Endothelial cell of umbilical vein (primary cell): ENCODE data around the gene LGI1. TPM values are rescaled to one million over a fixed set of nuclear protein-coding genes. Genes with fewer than 3 reads are reported as not detected.

ENCODE experiments used
- BruUV-seq: library from RNA; stranded (reverse); fragments of 400-500 nt; replicated peaks from 2 replicates; lab custom pipeline; 2021; lab: Mats Ljungman, UMichigan
- CTCF ChIA-PET: fragments of 300-600, 350-600 bp; sonication (Branson Sonifier 250); formaldehyde crosslinking; loops from one replicate; lab custom pipeline; 2021; ENCODE audit warnings: antibody characterized with exemption, inconsistent platforms; lab: Charles Lee
- POLR2A ChIA-PET: fragments of 300-600, 350-600 bp; sonication (Branson Sonifier 250); formaldehyde crosslinking; loops from one replicate; lab custom pipeline; 2021; ENCODE audit warnings: antibody characterized with exemption, inconsistent platforms; lab: Charles Lee
- DNase-seq: peaks from one replicate; pipeline ENCODE4 v3.0.0-alpha.2; 2011; ENCODE audit warnings: low read depth, low spot score
- FAIRE-seq: peaks from 2 replicates; lab custom pipeline; 2011; peaks lifted over from hg19 to GRCh38; lab: Jason Lieb, UNC
- H2AFZ ChIP-seq: 2 replicates; pipeline ENCODE4 v1.6.0; 2012; ENCODE audit warnings: low read depth, low read length, control low read depth, inconsistent platforms
- H3K27ac ChIP-seq: 2 replicates; pipeline ENCODE4 v1.5.1; 2011; ENCODE audit warnings: low read depth, mild to moderate bottlenecking, control low read depth, low read length, moderate library complexity; ENCODE audit not compliant: insufficient read depth
- H3K27me3 ChIP-seq, 2 experiments: 2 replicates each; pipeline versions ENCODE4 v1.6.0 to v1.6.1; 2011; ENCODE audit warnings: low read length in 2 of 2, mixed read lengths in 1 of 2; ENCODE audit not compliant: control insufficient read depth in 2 of 2, insufficient read depth in 2 of 2
- H3K36me3 ChIP-seq, 2 experiments: 2 replicates in 1 of 2; 3 replicates in 1 of 2; pipeline ENCODE4 v1.5.1; 2011; ENCODE audit warnings: low read length in 2 of 2, mild to moderate bottlenecking in 1 of 2, moderate library complexity in 1 of 2; ENCODE audit not compliant: control insufficient read depth in 2 of 2, insufficient read depth in 2 of 2; ENCODE audit errors: extremely low read depth in 1 of 2
- H3K4me1 ChIP-seq: 3 replicates; pipeline ENCODE4 v1.5.1; 2011; ENCODE audit warnings: mild to moderate bottlenecking, low read length; ENCODE audit not compliant: control insufficient read depth, insufficient read depth; ENCODE audit errors: extremely low read depth
- H3K4me2 ChIP-seq: 2 replicates; pipeline ENCODE4 v1.6.1; 2011; ENCODE audit warnings: low read length, control low read depth, mixed read lengths; ENCODE audit not compliant: insufficient read depth
- H3K4me3 ChIP-seq, 3 experiments: fragments of 200-600 bp in 1 of 3; sonication (generic), shearing (Covaris generic) in 1 of 3; replicated peaks in 1 of 3; 2 replicates each; pipeline ENCODE4 v1.5.1; 2011 to 2016; ENCODE audit warnings: control low read depth in 3 of 3, low read length in 3 of 3, mild to moderate bottlenecking in 2 of 3, inconsistent platforms in 1 of 3, low read depth in 1 of 3, moderate library complexity in 1 of 3; ENCODE audit not compliant: insufficient read depth in 1 of 3
- H3K79me2 ChIP-seq: 2 replicates; pipeline ENCODE4 v1.6.0; 2012; ENCODE audit warnings: low read length, inconsistent platforms; ENCODE audit not compliant: control insufficient read depth, insufficient read depth
- H3K9ac ChIP-seq: replicated peaks from 2 replicates; pipeline ENCODE3; 2011; ENCODE audit warnings: low read length, control low read depth; ENCODE audit not compliant: insufficient read depth; ENCODE audit errors: extremely low read depth
- H3K9me1 ChIP-seq: replicated peaks from 3 replicates; pipeline ENCODE4 v1.6.0; 2011; ENCODE audit warnings: mild to moderate bottlenecking, low read length; ENCODE audit not compliant: control insufficient read depth, insufficient read depth; ENCODE audit errors: extremely low read depth
- H3K9me3 ChIP-seq: replicated peaks from 2 replicates; pipeline ENCODE4 v1.5.1; 2012; ENCODE audit warnings: low read length, inconsistent platforms; ENCODE audit not compliant: control insufficient read depth, insufficient read depth
- H4K20me1 ChIP-seq: replicated peaks from 2 replicates; pipeline ENCODE3; 2011; ENCODE audit warnings: mild to moderate bottlenecking, low read length; ENCODE audit not compliant: control insufficient read depth, insufficient read depth; ENCODE audit errors: extremely low read depth
- EZH2 ChIP-seq: IDR thresholded peaks from 2 replicates; pipeline ENCODE4 v1.6.1; 2012; ENCODE audit warnings: borderline replicate concordance, low read depth, mild to moderate bottlenecking, moderate library complexity, low read length, inconsistent platforms; ENCODE audit not compliant: severe bottlenecking
- FOS ChIP-seq: IDR thresholded peaks from 2 replicates; pipeline ENCODE4 v1.6.1; 2011; ENCODE audit warnings: mild to moderate bottlenecking, low read length, moderate library complexity, borderline replicate concordance; ENCODE audit not compliant: insufficient read depth
- MYC ChIP-seq: IDR thresholded peaks from one replicate; pipeline ENCODE4 v1.6.1; 2011; ENCODE audit warnings: mild to moderate bottlenecking, low read depth, low read length
- POLR2A ChIP-seq: IDR thresholded peaks from 2 replicates; pipeline ENCODE4 v1.6.1; 2012; ENCODE audit warnings: low read depth, mild to moderate bottlenecking, control low read depth, low read length
- dilution Hi-C: fragments of 300-500 bp; cut with MboI; formaldehyde crosslinking; loops from one replicate; pipeline ENCODE4 v1.15.0; 2019; ENCODE audit warnings: low sequenced_read_pairs; ENCODE audit not compliant: extremely low pct_ligation_motif_present
- intact Hi-C: fragments of 100-400 bp; cut with micrococcal nuclease; formaldehyde crosslinking; loops from one replicate; pipeline ENCODE4 v1.10.0; 2022
- polyA plus RNA-seq, 4 experiments: library from polyadenylated mRNA; depleted of rRNA in 3 of 4; stranded (reverse) in 3 of 4; unstranded in 1 of 4; fragments of >200 nt; gene quantifications; 2 replicates each; pipeline versions ENCODE4 v1.2.1 to v1.2.3, GENCODE V29; 2011 to 2012; ENCODE audit warnings: missing spikeins in 1 of 4
- total RNA-seq: library from RNA; stranded (reverse); gene quantifications from 2 replicates; pipeline ENCODE4 v1.2.3, GENCODE V29; 2021
- TF ChIP-seq, protein P1 (sequence below): IDR thresholded peaks from 2 replicates; pipeline ENCODE4 v1.6.1; 2011; ENCODE audit not compliant: insufficient read depth, insufficient read length

LGI1 gene
- total and polyA plus RNA-seq, 2 donors (not counting 3 experiments of a cell fraction or from before 2014, with no cell fraction given): not detected

DNA sequence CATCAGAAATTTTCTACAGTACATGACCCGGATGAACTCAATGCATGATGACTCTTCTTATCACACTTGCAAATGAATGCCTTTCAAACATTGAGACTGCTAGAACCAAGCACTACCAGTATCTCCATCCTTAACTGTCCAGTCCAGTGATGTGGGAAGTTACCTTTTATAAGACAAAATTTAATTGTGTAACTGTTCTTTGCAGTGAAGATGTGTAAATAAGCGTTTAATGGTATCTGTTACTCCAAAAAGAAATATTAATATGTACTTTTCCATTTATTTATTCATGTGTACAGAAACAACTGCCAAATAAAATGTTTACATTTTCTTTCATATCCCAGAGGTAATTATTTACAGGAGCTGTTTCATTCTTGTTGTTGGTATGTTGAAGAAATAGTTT is 40.1 kb downstream of the LGI1 start:
- Histone ChIP-seq H4K20me1 (no peaks in the 10 kb centered on the region), H3K27ac (no peak overlapping the region), H3K4me3 (no peak overlapping the region), H3K79me2 (no peaks in the 10 kb centered on the region), H3K9ac (no peak overlapping the region), H3K4me1 (no peaks in the 10 kb centered on the region), H2AFZ (no peak overlapping the region), H3K27me3 (peaks cover 0 to 4% of the 10 kb centered on the region in 2 experiments), H3K36me3 (no peaks in the 10 kb centered on the region), H3K9me3 (no peaks in the 10 kb centered on the region), H3K9me1 (no peaks in the 10 kb centered on the region), H3K4me2 (no peak overlapping the region)
- no TSS peak for BruUV-seq
- intact Hi-C loops: no loop called here
- CTCF ChIA-PET: no interaction called here
- TF ChIP-seq EZH2: no peak
- no peak for TF ChIP-seq POLR2A
- TF ChIP-seq, protein P1, sequence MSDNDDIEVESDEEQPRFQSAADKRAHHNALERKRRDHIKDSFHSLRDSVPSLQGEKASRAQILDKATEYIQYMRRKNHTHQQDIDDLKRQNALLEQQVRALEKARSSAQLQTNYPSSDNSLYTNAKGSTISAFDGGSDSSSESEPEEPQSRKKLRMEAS: no peak
- TF ChIP-seq FOS: no peak
- dilution Hi-C loops: no loop called here
- DNase-seq: no peak
- FAIRE-seq: no peak
- POLR2A ChIA-PET: no interaction called here

DNA sequence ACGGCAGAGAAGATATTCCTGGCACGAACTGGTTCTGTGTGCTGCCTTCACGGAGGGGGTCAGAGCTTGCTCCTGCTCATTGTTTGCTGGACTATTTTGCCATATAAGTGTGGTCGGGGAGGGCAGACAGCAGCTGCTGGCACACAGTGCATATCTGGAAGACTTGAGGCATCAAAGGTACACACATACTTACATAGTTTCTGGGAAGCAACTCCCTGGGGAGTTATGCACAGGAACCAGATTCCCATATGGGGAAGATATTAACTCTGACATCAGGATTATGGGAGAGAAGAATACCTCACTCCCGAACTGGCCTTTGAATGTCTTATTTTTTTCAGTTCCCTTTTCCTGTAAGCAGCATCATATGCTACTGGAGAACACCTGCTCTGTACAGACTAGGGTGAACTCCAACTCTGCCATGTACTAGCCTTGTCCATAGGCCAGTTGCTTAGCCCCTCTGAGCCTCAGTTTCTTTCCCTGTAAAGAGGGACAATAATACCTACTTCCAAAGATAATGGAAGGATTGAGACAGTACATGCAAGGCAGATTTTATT is 41.5 kb downstream of the LGI1 start:
- no peak for TF ChIP-seq MYC
- no TSS peak for BruUV-seq
- Histone ChIP-seq H3K9ac (no peak overlapping the region), H3K9me1 (no peaks in the 10 kb centered on the region), H3K4me3 (no peak overlapping the region), H3K27me3 (peaks cover 5 to 6% of the 10 kb centered on the region in 2 experiments), H2AFZ (no peak overlapping the region), H3K4me1 (no peaks in the 10 kb centered on the region), H3K79me2 (no peaks in the 10 kb centered on the region), H4K20me1 (no peaks in the 10 kb centered on the region), H3K4me2 (no peak overlapping the region), H3K9me3 (no peaks in the 10 kb centered on the region), H3K36me3 (no peaks in the 10 kb centered on the region), H3K27ac (no peak overlapping the region)
- intact Hi-C loops: no loop called here
- ChIA-PET CTCF (no interaction called here), POLR2A (no interaction called here)
- FAIRE-seq (no peak), DNase-seq (no peak)
- dilution Hi-C loops: no loop called here
